HepG2 (cell line): Measurements from ENCODE around the gene GALNT18. TPM values are rescaled to one million over a fixed set of nuclear protein-coding genes. Genes with fewer than 3 reads are reported as not detected.

Source experiments
- ATAC-seq: fragments of 200-7000 bp; cut with Tn5 transposase; 3 replicates; pipeline ENCODE4 v1.9.1; 2020; ENCODE audit warnings: mild to moderate bottlenecking, moderate library complexity
- BruUV-seq: library from RNA; stranded (reverse); fragments of 400-500 nt; replicated peaks from 2 replicates; lab custom pipeline; 2021; lab: Mats Ljungman, UMichigan
- CTCF ChIA-PET: fragments of 300-600 bp; formaldehyde crosslinking; extraction: SDS; loops from one replicate; lab custom pipeline; 2021; ENCODE audit warnings: low total read pairs, inconsistent platforms, low intra/inter-chr PET ratio; lab: Yijun Ruan, JAX
- POLR2A ChIA-PET: fragments of 350-600 bp; sonication (Branson Sonifier 250); formaldehyde crosslinking; loops from one replicate; lab custom pipeline; 2020; ENCODE audit warnings: antibody characterized with exemption, inconsistent platforms; lab: Yijun Ruan, JAX
- DNase-seq: peaks from one replicate; pipeline ENCODE4 v3.0.0-alpha.2; 2015; ENCODE audit warnings: low spot score
- FAIRE-seq: peaks from 3 replicates; lab custom pipeline; 2011; peaks lifted over from hg19 to GRCh38; lab: Jason Lieb, UNC
- H2AFZ ChIP-seq: one replicate; pipeline ENCODE4 v1.6.1; 2011; ENCODE audit warnings: low read length, inconsistent platforms
- H3K27ac ChIP-seq: fragments of 300-600 bp; 3 replicates; pipeline ENCODE4 v1.8.0; 2011; ENCODE audit warnings: mixed run types, mild to moderate bottlenecking, mixed read lengths, low read length, inconsistent platforms; ENCODE audit not compliant: insufficient read depth; ENCODE audit errors: extremely low read length
- H3K27me3 ChIP-seq, 2 experiments: fragments of 200-600 bp in 1 of 2; 2 replicates in 1 of 2; 3 replicates in 1 of 2; pipeline versions ENCODE4 v1.6.0 to v1.8.0; 2011; ENCODE audit warnings: low read length in 2 of 2, mild to moderate bottlenecking in 2 of 2, moderate library complexity in 2 of 2, inconsistent platforms in 1 of 2; ENCODE audit not compliant: insufficient read depth in 2 of 2, control insufficient read depth in 1 of 2
- H3K36me3 ChIP-seq, 2 experiments: fragments of 200-600 bp in 1 of 2; replicated peaks in 1 of 2; 2 replicates in 1 of 2; 3 replicates in 1 of 2; pipeline versions ENCODE4 v1.5.1 to v1.8.0; 2011; ENCODE audit warnings: low read length in 2 of 2, inconsistent platforms in 1 of 2; ENCODE audit not compliant: insufficient read depth in 2 of 2, control insufficient read depth in 1 of 2
- H3K4me1 ChIP-seq: 2 replicates; pipeline ENCODE4 v1.5.1; 2012; ENCODE audit warnings: low read length, inconsistent platforms; ENCODE audit not compliant: insufficient read depth
- H3K4me2 ChIP-seq: 2 replicates; pipeline ENCODE4 v1.6.0; 2011; ENCODE audit warnings: low read depth, low read length, inconsistent platforms
- H3K4me3 ChIP-seq, 3 experiments: fragments of 200-600 bp in 1 of 3; sonication (generic), shearing (Covaris generic) in 1 of 3; replicated peaks in 1 of 3; 2 replicates each; pipeline ENCODE4 v1.5.1; 2011 to 2016; ENCODE audit warnings: low read length in 3 of 3, inconsistent platforms in 2 of 3, low read depth in 2 of 3, mild to moderate bottlenecking in 2 of 3, control low read depth in 1 of 3, mixed read lengths in 1 of 3; ENCODE audit not compliant: insufficient read depth in 1 of 3
- H3K79me2 ChIP-seq: one replicate; pipeline ENCODE4 v1.6.1; 2011; ENCODE audit warnings: low read length, inconsistent platforms; ENCODE audit not compliant: insufficient read depth
- H3K9ac ChIP-seq: 2 replicates; pipeline ENCODE4 v1.6.0; 2011; ENCODE audit warnings: mild to moderate bottlenecking, low read depth, low read length, inconsistent platforms; ENCODE audit not compliant: insufficient read depth
- H3K9me3 ChIP-seq: 2 replicates; pipeline ENCODE4 v1.5.1; 2012; ENCODE audit warnings: mild to moderate bottlenecking, low read length
- H4K20me1 ChIP-seq: 2 replicates; pipeline ENCODE4 v1.6.0; 2011; ENCODE audit warnings: inconsistent platforms, mild to moderate bottlenecking, low read length, moderate library complexity; ENCODE audit not compliant: insufficient read depth
- EP300 ChIP-seq, 3 experiments: sonication (generic) in 1 of 3; formaldehyde crosslinking in 1 of 3; IDR thresholded peaks; 2 replicates each; pipeline versions ENCODE4 v1.5.1 to v1.6.1; 2011 to 2020; ENCODE audit warnings: low read depth in 2 of 3, low read length in 2 of 3, borderline replicate concordance in 1 of 3, improper control_type of control experiment in 1 of 3, mild to moderate bottlenecking in 1 of 3, missing genetic modification reagents in 1 of 3, moderate library complexity in 1 of 3
- KLF6 ChIP-seq: IDR thresholded peaks from 2 replicates; pipeline ENCODE4 v1.8.0; 2016; ENCODE audit warnings: missing biosample characterization, missing genetic modification reagents
- PHF8 ChIP-seq: sonication (generic); formaldehyde crosslinking; IDR thresholded peaks from 2 replicates; pipeline ENCODE4 v1.5.0; 2020; ENCODE audit warnings: missing genetic modification reagents
- TCF7L2 ChIP-seq: IDR thresholded peaks from 2 replicates; pipeline ENCODE4 v1.6.1; 2011; ENCODE audit warnings: mild to moderate bottlenecking, low read depth, low read length, moderate library complexity
- XBP1 ChIP-seq: sonication (generic); formaldehyde crosslinking; IDR thresholded peaks from 2 replicates; pipeline ENCODE4 v1.5.0; 2020; ENCODE audit warnings: missing genetic modification reagents
- ZFYVE20 ChIP-seq: sonication (generic); formaldehyde crosslinking; IDR thresholded peaks from 2 replicates; pipeline ENCODE4 v1.8.0; 2023; ENCODE audit warnings: low read depth, mild to moderate bottlenecking, moderate library complexity, missing genetic modification reagents, borderline replicate concordance
- ZNF260 ChIP-seq: sonication (generic); formaldehyde crosslinking; IDR thresholded peaks from 2 replicates; pipeline ENCODE4 v1.4.0; 2020; ENCODE audit warnings: missing genetic modification reagents, low read depth, mild to moderate bottlenecking, borderline replicate concordance
- ZNF552 ChIP-seq: sonication (generic); formaldehyde crosslinking; IDR thresholded peaks from 2 replicates; pipeline ENCODE4 v1.9.0; 2022; ENCODE audit warnings: missing genetic modification reagents, mild to moderate bottlenecking, borderline replicate concordance
- ZNF75D ChIP-seq: sonication (generic); formaldehyde crosslinking; IDR thresholded peaks from 2 replicates; pipeline ENCODE4 v1.8.1; 2023; ENCODE audit warnings: missing genetic modification reagents, mild to moderate bottlenecking, borderline replicate concordance
- WGBS: methylation state at CpG from one replicate; pipeline ENCODE4 v1.1.6; 2017; ENCODE audit warnings: low lambda C conversion rate; 5-methylcytosine and 5-hydroxymethylcytosine counted together
- in situ Hi-C: cut with HindIII; loops from 2 replicates; pipeline ENCODE4 v1.10.0; 2017; ENCODE audit warnings: low pct_unique_long_range_greater_than_20kb; ENCODE audit not compliant: extremely low pct_ligation_motif_present
- intact Hi-C: fragments of 100-400 bp; cut with micrococcal nuclease; formaldehyde crosslinking; loops from one replicate; pipeline ENCODE4 v1.10.0; 2022; ENCODE audit not compliant: unreplicated experiment
- polyA plus RNA-seq, 8 experiments: library from polyadenylated mRNA; depleted of rRNA in 3 of 8; stranded (reverse) in 7 of 8; unstranded in 1 of 8; fragments of >200 nt; fragmentation: Illumina TruSeq in 4 of 8; extraction: Trizol in 4 of 8; gene quantifications; 2 replicates each; pipeline versions ENCODE4 v1.2.1 to v1.2.3, GENCODE V29; 2011 to 2016; ENCODE audit warnings: low read depth in 4 of 8, missing spikeins in 1 of 8, mixed read lengths in 1 of 8; ENCODE audit not compliant: insufficient read depth in 1 of 8
- total RNA-seq, 5 experiments: library from RNA; depleted of rRNA; stranded (reverse); fragments of >200 nt; fragmentation: Illumina TruSeq; extraction: Trizol; gene quantifications; 2 replicates each; pipeline ENCODE4 v1.2.3, GENCODE V29; 2016; ENCODE audit warnings: low read depth in 1 of 5
- TF ChIP-seq, protein P1 (sequence below): sonication (generic); formaldehyde crosslinking; IDR thresholded peaks from 2 replicates; pipeline ENCODE4 v1.4.0; 2020; ENCODE audit warnings: missing genetic modification reagents, borderline replicate concordance
- TF ChIP-seq, protein P2 (sequence below): sonication (generic); formaldehyde crosslinking; IDR thresholded peaks from 2 replicates; pipeline ENCODE4 v1.5.1; 2020; ENCODE audit warnings: missing genetic modification reagents, mild to moderate bottlenecking, borderline replicate concordance

Gene GALNT18
- total and polyA plus RNA-seq, 2 of the 13 experiments (the other 11 are each of a cell fraction or from before 2014, with no cell fraction given) = 0.11 TPM; not detected in 1

DNA sequence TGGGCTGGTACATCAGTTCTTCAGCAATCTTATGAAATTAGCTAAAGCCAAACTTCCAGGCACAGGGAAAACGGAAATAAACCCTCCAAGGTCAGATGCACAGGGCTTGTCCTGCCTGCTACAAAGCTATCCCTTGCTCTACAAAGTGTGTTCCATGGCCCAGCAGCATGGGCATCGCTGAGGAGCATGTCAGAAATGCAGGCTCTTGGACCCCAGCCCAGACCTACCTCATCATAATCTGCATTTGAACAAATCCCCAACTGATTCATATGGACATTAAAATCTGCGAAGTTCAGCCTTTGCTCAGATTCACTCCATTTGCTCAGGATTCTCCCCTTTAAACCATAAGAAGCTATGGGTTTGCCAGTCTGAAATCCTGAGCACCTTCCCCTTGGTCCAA, 139.1 kb downstream of the GALNT18 start (continued):
- no peak for TF ChIP-seq PHF8 (CRISPR knock-in tag)
- no peak for TF ChIP-seq EP300 (IDR thresholded peaks at IDR 0.05; ENCODE audit: low read depth in 2 of 2, low read length in 2 of 2)
- no peak for TF ChIP-seq EP300 (CRISPR knock-in tag; IDR thresholded peaks at IDR 0.05; ENCODE audit: borderline replicate concordance)
- TF ChIP-seq KLF6 (CRISPR knock-in tag) = no peak
- TF ChIP-seq, protein P1, sequence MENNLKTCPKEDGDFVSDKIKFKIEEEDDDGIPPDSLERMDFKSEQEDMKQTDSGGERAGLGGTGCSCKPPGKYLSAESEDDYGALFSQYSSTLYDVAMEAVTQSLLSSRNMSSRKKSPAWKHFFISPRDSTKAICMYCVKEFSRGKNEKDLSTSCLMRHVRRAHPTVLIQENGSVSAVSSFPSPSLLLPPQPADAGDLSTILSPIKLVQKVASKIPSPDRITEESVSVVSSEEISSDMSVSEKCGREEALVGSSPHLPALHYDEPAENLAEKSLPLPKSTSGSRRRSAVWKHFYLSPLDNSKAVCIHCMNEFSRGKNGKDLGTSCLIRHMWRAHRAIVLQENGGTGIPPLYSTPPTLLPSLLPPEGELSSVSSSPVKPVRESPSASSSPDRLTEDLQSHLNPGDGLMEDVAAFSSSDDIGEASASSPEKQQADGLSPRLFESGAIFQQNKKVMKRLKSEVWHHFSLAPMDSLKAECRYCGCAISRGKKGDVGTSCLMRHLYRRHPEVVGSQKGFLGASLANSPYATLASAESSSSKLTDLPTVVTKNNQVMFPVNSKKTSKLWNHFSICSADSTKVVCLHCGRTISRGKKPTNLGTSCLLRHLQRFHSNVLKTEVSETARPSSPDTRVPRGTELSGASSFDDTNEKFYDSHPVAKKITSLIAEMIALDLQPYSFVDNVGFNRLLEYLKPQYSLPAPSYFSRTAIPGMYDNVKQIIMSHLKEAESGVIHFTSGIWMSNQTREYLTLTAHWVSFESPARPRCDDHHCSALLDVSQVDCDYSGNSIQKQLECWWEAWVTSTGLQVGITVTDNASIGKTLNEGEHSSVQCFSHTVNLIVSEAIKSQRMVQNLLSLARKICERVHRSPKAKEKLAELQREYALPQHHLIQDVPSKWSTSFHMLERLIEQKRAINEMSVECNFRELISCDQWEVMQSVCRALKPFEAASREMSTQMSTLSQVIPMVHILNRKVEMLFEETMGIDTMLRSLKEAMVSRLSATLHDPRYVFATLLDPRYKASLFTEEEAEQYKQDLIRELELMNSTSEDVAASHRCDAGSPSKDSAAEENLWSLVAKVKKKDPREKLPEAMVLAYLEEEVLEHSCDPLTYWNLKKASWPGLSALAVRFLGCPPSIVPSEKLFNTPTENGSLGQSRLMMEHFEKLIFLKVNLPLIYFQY (CRISPR knock-in tag) = no peak
- no peak for TF ChIP-seq XBP1 (CRISPR knock-in tag)
- TF ChIP-seq, protein P2, sequence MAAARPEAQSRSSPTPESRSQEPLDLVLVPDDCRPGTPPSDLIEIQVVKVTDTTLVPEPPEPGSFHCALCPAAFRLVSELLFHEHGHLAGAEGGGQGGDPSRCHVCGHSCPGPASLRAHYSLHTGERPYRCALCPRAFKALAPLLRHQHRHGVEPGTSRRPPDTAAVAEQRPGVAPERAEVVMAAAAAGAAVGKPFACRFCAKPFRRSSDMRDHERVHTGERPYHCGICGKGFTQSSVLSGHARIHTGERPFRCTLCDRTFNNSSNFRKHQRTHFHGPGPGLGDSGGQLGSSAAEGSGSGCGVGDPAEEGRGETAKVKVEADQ = no peak

DNA sequence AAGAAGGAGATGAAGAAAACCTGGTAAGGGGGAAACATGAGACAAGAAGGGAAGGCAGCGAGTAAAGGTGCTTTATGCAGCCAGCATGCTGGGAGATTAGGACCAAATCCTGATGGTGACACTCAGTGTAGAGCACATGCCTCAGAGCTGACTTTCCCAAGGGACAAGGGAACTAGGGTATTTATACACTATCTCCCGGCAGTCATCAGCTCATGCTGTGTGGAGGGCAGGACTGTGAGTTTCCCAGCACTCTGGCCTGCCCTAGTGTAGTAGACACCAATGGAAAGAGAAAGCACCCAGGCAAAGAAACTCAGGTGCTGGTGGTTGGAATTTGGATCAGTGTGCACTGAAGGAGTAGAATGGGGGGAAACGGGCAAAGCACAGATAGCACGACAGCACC, 140.4 kb downstream of the GALNT18 start:
- peaks cover 2 to 22% of the 10 kb centered on the region in 2 experiments; a peak in 4 of 5 replicates for H3K27me3 ChIP-seq
- ATAC-seq (no peak), DNase-seq (no peak), FAIRE-seq (no peak)
- H4K20me1 ChIP-seq = no peaks in the 10 kb centered on the region
- H3K79me2 ChIP-seq = no peaks in the 10 kb centered on the region
- CTCF ChIA-PET = no interaction called here
- no peak overlapping the region for H2AFZ ChIP-seq
- no peaks in the 10 kb centered on the region for H3K9me3 ChIP-seq
- H3K27ac ChIP-seq = no peak overlapping the region
- POLR2A ChIA-PET = no interaction called here
- 0% methylated on average over 4 of the region's 4 CpGs for WGBS
- TF ChIP-seq ZNF552 (CRISPR knock-in tag) = no peak
- no peak for TF ChIP-seq ZNF75D
- no peak for TF ChIP-seq TCF7L2
- TF ChIP-seq ZNF260 (CRISPR knock-in tag) = no peak
- no peak for TF ChIP-seq ZFYVE20
- no peaks in the 10 kb centered on the region for H3K36me3 ChIP-seq
- no TSS peak for BruUV-seq
- intact Hi-C loops = no loop called here
- no peak overlapping the region for H3K4me2 ChIP-seq
- no peak overlapping the region for H3K4me3 ChIP-seq
- no peak overlapping the region for H3K9ac ChIP-seq
- H3K4me1 ChIP-seq = no peaks in the 10 kb centered on the region
- in situ Hi-C loops = no loop called here
